K562 (cell line): ENCODE data around the gene DDOST. TPM values are rescaled to one million over a fixed set of nuclear protein-coding genes. Genes with fewer than 3 reads are reported as not detected.

Source experiments
- ATF3 ChIP-seq, 2 experiments: fragments of 450-650 bp in 1 of 2; sonication (generic) in 1 of 2; formaldehyde crosslinking in 1 of 2; IDR thresholded peaks in 1 of 2; conservative IDR thresholded peaks in 1 of 2; 2 replicates each; pipeline versions ENCODE4 v1.6.1 to v1.8.1; 2016 to 2023; ENCODE audit warnings: mild to moderate bottlenecking in 2 of 2, moderate library complexity in 2 of 2, inconsistent platforms in 1 of 2, missing genetic modification reagents in 1 of 2
- BCOR ChIP-seq: fragments of 450-650 bp; IDR thresholded peaks from 2 replicates; pipeline ENCODE4 v1.6.1; 2016
- DMBX1 ChIP-seq: fragments of 250-450 bp; sonication (Bioruptor Pico); IDR thresholded peaks from 2 replicates; pipeline ENCODE4 v1.8.0; 2022; ENCODE audit warnings: inconsistent platforms, mild to moderate bottlenecking, moderate library complexity, borderline replicate concordance
- EP300 ChIP-seq: IDR thresholded peaks from 2 replicates; pipeline ENCODE4 v1.6.1; 2012; ENCODE audit warnings: low read length, improper control_type of control experiment
- HMGN3 ChIP-seq: IDR thresholded peaks from 2 replicates; pipeline ENCODE4 v1.6.1; 2011; ENCODE audit warnings: borderline replicate concordance, low read depth, mild to moderate bottlenecking, mixed read lengths, low read length; ENCODE audit not compliant: insufficient read length; ENCODE audit errors: extremely low read depth
- HMGXB4 ChIP-seq: sonication (generic); formaldehyde crosslinking; IDR thresholded peaks from 2 replicates; pipeline ENCODE4 v1.8.1; 2023; ENCODE audit warnings: mild to moderate bottlenecking, missing genetic modification reagents
- NFXL1 ChIP-seq: fragments of 450-650 bp; formaldehyde crosslinking; IDR thresholded peaks from 2 replicates; pipeline ENCODE4 v1.4.0; 2021; ENCODE audit warnings: mild to moderate bottlenecking
- PTTG1 ChIP-seq: fragments of 450-650 bp; IDR thresholded peaks from 2 replicates; pipeline ENCODE4 v1.6.1; 2016; ENCODE audit warnings: low read depth, mild to moderate bottlenecking, missing genetic modification characterization, missing compliant biosample characterization
- SIN3A ChIP-seq, 2 experiments: fragments of 150-350 bp in 1 of 2; IDR thresholded peaks; 2 replicates each; pipeline ENCODE4 v1.6.1; 2011 to 2016; ENCODE audit warnings: borderline replicate concordance in 2 of 2, low read depth in 2 of 2, low read length in 2 of 2, mild to moderate bottlenecking in 2 of 2, moderate library complexity in 2 of 2; ENCODE audit not compliant: control insufficient read depth in 1 of 2
- ZNF197 ChIP-seq: fragments of 200-800 bp; sonication (Bioruptor generic); IDR thresholded peaks from 2 replicates; pipeline ENCODE4 v1.6.1; 2016; ENCODE audit warnings: low read depth, missing genetic modification characterization, missing compliant biosample characterization
- ZNF644 ChIP-seq: fragments of 200-800 bp; sonication (Bioruptor generic); IDR thresholded peaks from 2 replicates; pipeline ENCODE4 v1.6.1; 2016; ENCODE audit warnings: low read depth, missing genetic modification characterization, missing compliant biosample characterization
- ZNF830 ChIP-seq: fragments of 250-450 bp; sonication (Bioruptor Pico); IDR thresholded peaks from 2 replicates; pipeline ENCODE4 v1.5.0; 2021; ENCODE audit warnings: mild to moderate bottlenecking
- polyA plus RNA-seq, 8 experiments: library from polyadenylated mRNA; depleted of rRNA in 4 of 8; stranded (reverse) in 5 of 8; unstranded in 3 of 8; fragments of >200 nt; fragmentation: Nextera tagmentation in 2 of 8; fragmentation: Illumina TruSeq in 1 of 8; extraction: Ambion mirVana in 2 of 8; extraction: Trizol in 1 of 8; gene quantifications; 2 replicates each; pipeline versions ENCODE4 v1.2.1 to v1.2.3, GENCODE V29; 2011 to 2014; ENCODE audit warnings: inconsistent platforms in 1 of 8, missing spikeins in 1 of 8
- total RNA-seq, 7 experiments: library from RNA; depleted of rRNA in 6 of 7; stranded (reverse); fragments of >200 nt in 6 of 7; fragmentation: Illumina TruSeq in 2 of 7; extraction: Trizol in 2 of 7; gene quantifications; 2 replicates each; pipeline versions ENCODE4 v1.2.1 to v1.2.3, GENCODE V29; 2011 to 2021; ENCODE audit warnings: low replicate concordance in 1 of 7

Gene DDOST
- total and polyA plus RNA-seq, 9 of the 15 experiments (the other 6 are each of a cell fraction or from before 2014, with no cell fraction given) = 173 to 306 (median 222) TPM

GRCh38 chr1:20672265-20672632 is 11.1 kb upstream of the DDOST start (continued):
- TF ChIP-seq ATF3 (IDR thresholded peaks at IDR 0.05) = no peak
- TF ChIP-seq ATF3 (CRISPR knock-in tag; conservative IDR thresholded peaks at IDR 0.05) = no peak
- TF ChIP-seq ZNF830 (CRISPR knock-in tag) = no peak
- TF ChIP-seq HMGXB4 = no peak
- TF ChIP-seq DMBX1 (CRISPR knock-in tag) = no peak
- no peak for TF ChIP-seq ZNF644 (tag)
- TF ChIP-seq NFXL1 (CRISPR knock-in tag) = no peak
- TF ChIP-seq HMGN3 = no peak
- TF ChIP-seq PTTG1 (tag) = no peak
- 0 out of 2 replicates have a peak, but pooled peaks have one; percentile 29 for TF ChIP-seq BCOR
- no peak for TF ChIP-seq ZNF197
- no peak for TF ChIP-seq EP300
- TF ChIP-seq SIN3A (IDR thresholded peaks at IDR 0.05; ENCODE audit: borderline replicate concordance in 2 of 2, control insufficient read depth in 1 of 2, low read depth in 2 of 2, low read length in 2 of 2) = no peak
